GM21723 (cell line): ENCODE measurements around the gene GALNT3.

Experiments
- ATAC-seq: cut with Tn5 transposase; IDR thresholded peaks from one replicate; pipeline ENCODE4 v1.9.1; 2021; ENCODE audit warnings: mild to moderate bottlenecking, moderate library complexity; ENCODE audit not compliant: unreplicated experiment

GALNT3 gene

GRCh38 chr2:165796819-165797530 is 2.9 kb upstream of the GALNT3 start:
- ATAC-seq = no peak

- no peak for ATAC-seq
These were observed 2.1 kb upstream of the GALNT3 start for GRCh38 chr2:165796129-165796528.

GRCh38 chr2:165795011-165795410 is 964 bp upstream of the GALNT3 start:
- peak; percentile 35 for ATAC-seq

- ATAC-seq = peak; percentile 97
These were observed 485 bp upstream of the GALNT3 start for GRCh38 chr2:165794536-165794928.

- ATAC-seq = peak; percentile 6
These were observed 777 bp downstream of the GALNT3 start for GRCh38 chr2:165793161-165793778.

GRCh38 chr2:165792104-165792454 is 2.0 kb downstream of the GALNT3 start:
- no peak for ATAC-seq

- ATAC-seq = no peak
These were observed 2.5 kb downstream of the GALNT3 start for GRCh38 chr2:165791421-165792103.

- no peak for ATAC-seq
These were observed 3.6 kb downstream of the GALNT3 start for GRCh38 chr2:165790466-165790865.

- no peak for ATAC-seq
These were observed 6.7 kb downstream of the GALNT3 start for GRCh38 chr2:165787334-165787733.

GRCh38 chr2:165779706-165780105 is 14.3 kb downstream of the GALNT3 start:
- no peak for ATAC-seq

- no peak for ATAC-seq
These were observed 15.2 kb downstream of the GALNT3 start for GRCh38 chr2:165778653-165779451.

GRCh38 chr2:165778187-165778556 is 15.9 kb downstream of the GALNT3 start:
- no peak for ATAC-seq

- peak; percentile 47 for ATAC-seq
These were observed 16.4 kb downstream of the GALNT3 start for GRCh38 chr2:165777522-165778186.

- ATAC-seq = no peak
These were observed 17.3 kb downstream of the GALNT3 start for GRCh38 chr2:165776796-165777195.

- no peak for ATAC-seq
These were observed 18.0 kb downstream of the GALNT3 start for GRCh38 chr2:165776013-165776412.

GRCh38 chr2:165773684-165774083 is 20.4 kb downstream of the GALNT3 start:
- no peak for ATAC-seq

GRCh38 chr2:165772183-165772582 is 21.9 kb downstream of the GALNT3 start:
- no peak for ATAC-seq

- no peak for ATAC-seq
These were observed 27.6 kb downstream of the GALNT3 start for GRCh38 chr2:165766326-165766927.

- no peak for ATAC-seq
These were observed 31.3 kb downstream of the GALNT3 start for GRCh38 chr2:165762723-165763122.

- no peak for ATAC-seq
These were observed 36.0 kb downstream of the GALNT3 start for GRCh38 chr2:165757906-165758675.
